Gastrocnemius medialis (tissue), 4 donors: ENCODE measurements around the gene CRHR2.

ENCODE experiments used
- POLR2A ChIP-seq, 2 donors: fragments of 450-650 bp; IDR thresholded peaks; one replicate each; pipeline ENCODE4 v1.6.1; 2017; ENCODE audit warnings: antibody characterized with exemption in 2 of 2, mild to moderate bottlenecking in 2 of 2, moderate library complexity in 2 of 2
- TF ChIP-seq, protein P1 (sequence below), 5 experiments: fragments of 450-650 bp in 3 of 5; fragments of 200-600 bp in 2 of 5; sonication (generic) in 2 of 5; IDR thresholded peaks in 4 of 5; conservative IDR thresholded peaks in 1 of 5; 1 replicate in 4 of 5; 2 replicates in 1 of 5; pipeline ENCODE4 v1.5.1; 2016 to 2019; ENCODE audit warnings: antibody characterized with exemption in 5 of 5, mild to moderate bottlenecking in 3 of 5, moderate library complexity in 3 of 5

- TF ChIP-seq, protein P1, sequence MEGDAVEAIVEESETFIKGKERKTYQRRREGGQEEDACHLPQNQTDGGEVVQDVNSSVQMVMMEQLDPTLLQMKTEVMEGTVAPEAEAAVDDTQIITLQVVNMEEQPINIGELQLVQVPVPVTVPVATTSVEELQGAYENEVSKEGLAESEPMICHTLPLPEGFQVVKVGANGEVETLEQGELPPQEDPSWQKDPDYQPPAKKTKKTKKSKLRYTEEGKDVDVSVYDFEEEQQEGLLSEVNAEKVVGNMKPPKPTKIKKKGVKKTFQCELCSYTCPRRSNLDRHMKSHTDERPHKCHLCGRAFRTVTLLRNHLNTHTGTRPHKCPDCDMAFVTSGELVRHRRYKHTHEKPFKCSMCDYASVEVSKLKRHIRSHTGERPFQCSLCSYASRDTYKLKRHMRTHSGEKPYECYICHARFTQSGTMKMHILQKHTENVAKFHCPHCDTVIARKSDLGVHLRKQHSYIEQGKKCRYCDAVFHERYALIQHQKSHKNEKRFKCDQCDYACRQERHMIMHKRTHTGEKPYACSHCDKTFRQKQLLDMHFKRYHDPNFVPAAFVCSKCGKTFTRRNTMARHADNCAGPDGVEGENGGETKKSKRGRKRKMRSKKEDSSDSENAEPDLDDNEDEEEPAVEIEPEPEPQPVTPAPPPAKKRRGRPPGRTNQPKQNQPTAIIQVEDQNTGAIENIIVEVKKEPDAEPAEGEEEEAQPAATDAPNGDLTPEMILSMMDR (IDR thresholded peaks at IDR 0.05 in 4 of 5, conservative IDR thresholded peaks at IDR 0.05 in 1 of 5) = no peak
- TF ChIP-seq POLR2A (IDR thresholded peaks at IDR 0.05) = no peak
These were observed 10.6 kb upstream of the CRHR2 start for GRCh38 chr7:30692882-30693281.
